HCT116 (cell line): ENCODE results near the gene AOC2.

Source experiments
- CEBPB ChIP-seq: IDR thresholded peaks from 2 replicates; pipeline ENCODE4 v1.6.1; 2012; ENCODE audit warnings: low read depth
- ELF1 ChIP-seq: IDR thresholded peaks from 2 replicates; pipeline ENCODE4 v1.6.1; 2012; ENCODE audit warnings: low read depth, borderline replicate concordance
- EZH2phosphoT487 ChIP-seq: fragments of 200-600 bp; IDR thresholded peaks from 2 replicates; pipeline ENCODE4 v1.6.1; 2018; ENCODE audit warnings: antibody characterized with exemption, borderline replicate concordance
- FOSL1 ChIP-seq: IDR thresholded peaks from 2 replicates; pipeline ENCODE4 v1.6.1; 2012; ENCODE audit warnings: low read depth
- JUND ChIP-seq: IDR thresholded peaks from 2 replicates; pipeline ENCODE4 v1.6.1; 2012
- POLR2A ChIP-seq: IDR thresholded peaks from 2 replicates; pipeline ENCODE4 v1.7.0; 2011; ENCODE audit warnings: borderline replicate concordance; ENCODE audit not compliant: insufficient read depth, insufficient read length; ENCODE audit errors: extremely low read depth
- POLR2AphosphoS5 ChIP-seq: IDR thresholded peaks from 2 replicates; pipeline ENCODE4 v1.6.1; 2011; ENCODE audit warnings: mild to moderate bottlenecking, low read depth, low read length, moderate library complexity
- RAD21 ChIP-seq: IDR thresholded peaks from 2 replicates; pipeline ENCODE4 v1.6.1; 2012; ENCODE audit warnings: low read depth, mild to moderate bottlenecking
- SIN3A ChIP-seq: IDR thresholded peaks from 2 replicates; pipeline ENCODE4 v1.6.1; 2012; ENCODE audit warnings: low read depth
- YY1 ChIP-seq: IDR thresholded peaks from 2 replicates; pipeline ENCODE4 v1.6.1; 2011; ENCODE audit warnings: low read length, low read depth, moderate library complexity, mild to moderate bottlenecking; ENCODE audit not compliant: insufficient replicate concordance; ENCODE audit errors: extremely low read depth
- ZNF274 ChIP-seq: fragments of 200-500 bp; sonication (Bioruptor generic); IDR thresholded peaks from 2 replicates; pipeline ENCODE4 v1.6.1; 2014; ENCODE audit warnings: mild to moderate bottlenecking, low read depth, low read length, inconsistent platforms
- TF ChIP-seq, protein P1 (sequence below), 3 experiments: fragments of 200-600 bp in 1 of 3; sonication (generic) in 1 of 3; IDR thresholded peaks in 2 of 3; conservative IDR thresholded peaks in 1 of 3; 2 replicates each; pipeline ENCODE4 v1.5.1; 2012 to 2017; ENCODE audit warnings: low read depth in 2 of 3, low read length in 2 of 3, antibody characterized with exemption in 1 of 3, borderline replicate concordance in 1 of 3, control low read depth in 1 of 3, mild to moderate bottlenecking in 1 of 3, mixed read lengths in 1 of 3, mixed run types in 1 of 3, moderate library complexity in 1 of 3; ENCODE audit not compliant: insufficient read depth in 1 of 3
- TF ChIP-seq, protein P2 (sequence below): IDR thresholded peaks from 2 replicates; pipeline ENCODE4 v1.6.1; 2012; ENCODE audit warnings: low read depth
- TF ChIP-seq, protein P3 (sequence below): IDR thresholded peaks from 2 replicates; pipeline ENCODE4 v1.6.1; 2012

DNA sequence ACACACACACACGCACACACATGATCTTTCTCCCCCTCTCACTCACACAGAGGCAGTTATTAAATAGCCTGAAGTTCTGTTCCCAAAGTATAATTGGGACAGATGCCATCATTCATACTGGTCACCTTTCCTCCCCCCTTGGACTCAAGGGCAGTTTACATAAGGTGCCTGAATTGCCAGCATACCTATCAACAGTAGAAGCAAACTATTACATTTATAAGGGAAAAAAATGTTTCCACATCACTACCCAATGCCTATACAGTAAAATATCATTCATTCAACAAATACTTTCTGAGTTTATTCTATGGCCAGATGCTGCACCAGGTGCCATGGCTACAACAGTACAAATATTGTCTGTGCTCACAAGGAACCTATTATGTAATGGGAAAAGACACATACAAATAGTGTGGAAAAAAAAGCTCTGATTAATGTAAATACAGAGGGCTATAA, 39.4 kb upstream of the AOC2 start:
- no peak for TF ChIP-seq POLR2A
- TF ChIP-seq FOSL1: no peak
- TF ChIP-seq, protein P1, sequence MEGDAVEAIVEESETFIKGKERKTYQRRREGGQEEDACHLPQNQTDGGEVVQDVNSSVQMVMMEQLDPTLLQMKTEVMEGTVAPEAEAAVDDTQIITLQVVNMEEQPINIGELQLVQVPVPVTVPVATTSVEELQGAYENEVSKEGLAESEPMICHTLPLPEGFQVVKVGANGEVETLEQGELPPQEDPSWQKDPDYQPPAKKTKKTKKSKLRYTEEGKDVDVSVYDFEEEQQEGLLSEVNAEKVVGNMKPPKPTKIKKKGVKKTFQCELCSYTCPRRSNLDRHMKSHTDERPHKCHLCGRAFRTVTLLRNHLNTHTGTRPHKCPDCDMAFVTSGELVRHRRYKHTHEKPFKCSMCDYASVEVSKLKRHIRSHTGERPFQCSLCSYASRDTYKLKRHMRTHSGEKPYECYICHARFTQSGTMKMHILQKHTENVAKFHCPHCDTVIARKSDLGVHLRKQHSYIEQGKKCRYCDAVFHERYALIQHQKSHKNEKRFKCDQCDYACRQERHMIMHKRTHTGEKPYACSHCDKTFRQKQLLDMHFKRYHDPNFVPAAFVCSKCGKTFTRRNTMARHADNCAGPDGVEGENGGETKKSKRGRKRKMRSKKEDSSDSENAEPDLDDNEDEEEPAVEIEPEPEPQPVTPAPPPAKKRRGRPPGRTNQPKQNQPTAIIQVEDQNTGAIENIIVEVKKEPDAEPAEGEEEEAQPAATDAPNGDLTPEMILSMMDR (IDR thresholded peaks at IDR 0.05 in 2 of 3, conservative IDR thresholded peaks at IDR 0.05 in 1 of 3; ENCODE audit: borderline replicate concordance in 1 of 3, insufficient read depth in 1 of 3, low read depth in 2 of 3, low read length in 2 of 3): no peak
- TF ChIP-seq POLR2AphosphoS5: no peak
- TF ChIP-seq ZNF274: no peak
- TF ChIP-seq, protein P2, sequence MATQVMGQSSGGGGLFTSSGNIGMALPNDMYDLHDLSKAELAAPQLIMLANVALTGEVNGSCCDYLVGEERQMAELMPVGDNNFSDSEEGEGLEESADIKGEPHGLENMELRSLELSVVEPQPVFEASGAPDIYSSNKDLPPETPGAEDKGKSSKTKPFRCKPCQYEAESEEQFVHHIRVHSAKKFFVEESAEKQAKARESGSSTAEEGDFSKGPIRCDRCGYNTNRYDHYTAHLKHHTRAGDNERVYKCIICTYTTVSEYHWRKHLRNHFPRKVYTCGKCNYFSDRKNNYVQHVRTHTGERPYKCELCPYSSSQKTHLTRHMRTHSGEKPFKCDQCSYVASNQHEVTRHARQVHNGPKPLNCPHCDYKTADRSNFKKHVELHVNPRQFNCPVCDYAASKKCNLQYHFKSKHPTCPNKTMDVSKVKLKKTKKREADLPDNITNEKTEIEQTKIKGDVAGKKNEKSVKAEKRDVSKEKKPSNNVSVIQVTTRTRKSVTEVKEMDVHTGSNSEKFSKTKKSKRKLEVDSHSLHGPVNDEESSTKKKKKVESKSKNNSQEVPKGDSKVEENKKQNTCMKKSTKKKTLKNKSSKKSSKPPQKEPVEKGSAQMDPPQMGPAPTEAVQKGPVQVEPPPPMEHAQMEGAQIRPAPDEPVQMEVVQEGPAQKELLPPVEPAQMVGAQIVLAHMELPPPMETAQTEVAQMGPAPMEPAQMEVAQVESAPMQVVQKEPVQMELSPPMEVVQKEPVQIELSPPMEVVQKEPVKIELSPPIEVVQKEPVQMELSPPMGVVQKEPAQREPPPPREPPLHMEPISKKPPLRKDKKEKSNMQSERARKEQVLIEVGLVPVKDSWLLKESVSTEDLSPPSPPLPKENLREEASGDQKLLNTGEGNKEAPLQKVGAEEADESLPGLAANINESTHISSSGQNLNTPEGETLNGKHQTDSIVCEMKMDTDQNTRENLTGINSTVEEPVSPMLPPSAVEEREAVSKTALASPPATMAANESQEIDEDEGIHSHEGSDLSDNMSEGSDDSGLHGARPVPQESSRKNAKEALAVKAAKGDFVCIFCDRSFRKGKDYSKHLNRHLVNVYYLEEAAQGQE: no peak
- TF ChIP-seq SIN3A: no peak
- TF ChIP-seq CEBPB: no peak
- TF ChIP-seq, protein P3, sequence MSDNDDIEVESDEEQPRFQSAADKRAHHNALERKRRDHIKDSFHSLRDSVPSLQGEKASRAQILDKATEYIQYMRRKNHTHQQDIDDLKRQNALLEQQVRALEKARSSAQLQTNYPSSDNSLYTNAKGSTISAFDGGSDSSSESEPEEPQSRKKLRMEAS: no peak
- TF ChIP-seq EZH2phosphoT487: no peak
- TF ChIP-seq JUND: no peak
- TF ChIP-seq ELF1: no peak
- TF ChIP-seq YY1: no peak
- no peak for TF ChIP-seq RAD21
